Measurements from ENCODE around the gene LYZL2.

- TF ChIP-seq POLR2AphosphoS5 (IDR thresholded peaks at IDR 0.05; ENCODE audit: low read depth, low read length) (no peak), POLR2A (IDR thresholded peaks at IDR 0.05; ENCODE audit: low read depth, low read length) (no peak), TAF1 (IDR thresholded peaks at IDR 0.05; ENCODE audit: borderline replicate concordance, low read depth, low read length) (no peak)
Measured at GRCh38 chr10:30565449-30565848, 64.1 kb downstream of the LYZL2 start.

Measured in GM12892 (cell line).